WTC11 (cell line): ENCODE results near the gene GGTLC2. TPM values are rescaled to one million over a fixed set of nuclear protein-coding genes. Genes with fewer than 3 reads are reported as not detected.
"Not testable (repeated sequence)": the region's sequence is repeated elsewhere in the genome, so short reads cannot be mapped to it uniquely, and the experiment has no call there.

ENCODE experiments used
- ATAC-seq: fragments of 200-7000 bp; cut with Tn5 transposase; 2 replicates; pipeline ENCODE4 v1.10.0; 2021; ENCODE audit warnings: mild to moderate bottlenecking, moderate library complexity
- CTCF ChIA-PET: fragments of 300-600 bp; sonication (Branson Sonifier 250); formaldehyde crosslinking; loops from one replicate; lab custom pipeline; 2021; ENCODE audit warnings: antibody characterized with exemption; lab: Charles Lee
- POLR2A ChIA-PET: fragments of 350-600 bp; sonication (Branson Sonifier 250); formaldehyde crosslinking; loops from one replicate; lab custom pipeline; 2021; ENCODE audit warnings: antibody characterized with exemption; lab: Charles Lee
- DNase-seq: peaks from one replicate; pipeline ENCODE4 v3.0.0; 2021; ENCODE audit warnings: low spot score
- H3K27ac Mint-ChIP-seq: 2 replicates; pipeline ENCODE4 v1.8.0; 2021; ENCODE audit warnings: mixed read lengths
- H3K27me3 Mint-ChIP-seq: 2 replicates; pipeline ENCODE4 v1.8.0; 2021; ENCODE audit warnings: low read depth, mild to moderate bottlenecking, moderate library complexity, mixed read lengths
- H3K36me3 Mint-ChIP-seq: 2 replicates; pipeline ENCODE4 v1.8.0; 2021; ENCODE audit warnings: mixed read lengths
- H3K4me1 Mint-ChIP-seq: 2 replicates; pipeline ENCODE4 v1.8.0; 2022; ENCODE audit warnings: mixed read lengths
- H3K4me3 Mint-ChIP-seq: 2 replicates; pipeline ENCODE4 v1.8.0; 2021; ENCODE audit warnings: mild to moderate bottlenecking, moderate library complexity, mixed read lengths
- H3K9me3 Mint-ChIP-seq: 2 replicates; pipeline ENCODE4 v1.8.0; 2021; ENCODE audit warnings: mixed read lengths
- CTCF ChIP-seq: fragments of 200-600 bp; IDR thresholded peaks from 2 replicates; pipeline ENCODE4 v1.8.0; 2022; ENCODE audit warnings: antibody characterized with exemption
- total RNA-seq: library from RNA; stranded (reverse); gene quantifications from 3 replicates; pipeline ENCODE4 v1.2.3, GENCODE V29; 2021

GGTLC2 gene
- total RNA-seq, 1 experiment from 2014 or later = not detected

GRCh38 chr22:22647952-22648351 is 3.5 kb downstream of the GGTLC2 start:
- H3K4me3 Mint-ChIP-seq, CTCF ChIA-PET, H3K4me1 Mint-ChIP-seq, H3K9me3 Mint-ChIP-seq, H3K27ac Mint-ChIP-seq, POLR2A ChIA-PET, H3K27me3 Mint-ChIP-seq, ATAC-seq, H3K36me3 Mint-ChIP-seq: not testable (repeated sequence)
- peak; percentile 16 for DNase-seq
- TF ChIP-seq CTCF = peak; percentile 48

DNA sequence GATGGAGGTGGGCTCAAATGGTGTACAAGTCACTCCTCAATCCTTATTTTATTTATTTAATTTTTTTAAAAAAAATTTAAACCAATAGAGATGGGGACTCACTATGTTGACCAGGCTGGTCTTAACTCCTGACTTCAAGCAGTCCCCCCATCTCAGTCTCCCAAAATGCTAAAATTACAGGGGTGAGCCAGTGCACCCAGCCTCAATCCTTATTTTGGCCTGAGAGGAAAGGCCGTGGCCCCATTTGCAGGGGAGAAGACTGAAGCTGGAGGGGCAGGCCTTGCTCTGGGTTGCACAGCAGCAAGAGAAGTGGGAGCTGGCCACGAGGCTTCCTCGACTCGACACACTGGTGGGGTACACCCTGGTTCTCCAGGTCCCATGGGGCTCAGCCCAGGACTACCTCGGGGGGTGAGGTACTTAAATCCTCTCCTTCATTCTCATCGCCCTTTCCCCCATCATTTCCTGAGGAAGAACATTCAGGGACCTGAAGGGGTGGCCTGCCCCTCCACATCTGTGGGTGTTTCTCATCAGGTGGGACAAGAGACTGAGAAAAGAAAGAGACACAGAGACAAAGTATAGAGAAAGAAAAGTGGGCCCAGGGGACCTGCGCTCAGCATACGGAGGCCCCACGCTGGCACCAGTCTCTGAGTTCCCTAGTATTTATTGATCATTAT is 4.6 kb downstream of the GGTLC2 start:
- H3K27me3 Mint-ChIP-seq, POLR2A ChIA-PET, H3K9me3 Mint-ChIP-seq, H3K4me1 Mint-ChIP-seq, DNase-seq, ATAC-seq, CTCF ChIA-PET, H3K36me3 Mint-ChIP-seq, H3K27ac Mint-ChIP-seq, H3K4me3 Mint-ChIP-seq: not testable (repeated sequence)

GRCh38 chr22:22649761-22650160 is 5.3 kb downstream of the GGTLC2 start:
- ATAC-seq, H3K4me1 Mint-ChIP-seq, H3K36me3 Mint-ChIP-seq, POLR2A ChIA-PET, DNase-seq, H3K4me3 Mint-ChIP-seq, H3K27ac Mint-ChIP-seq, H3K9me3 Mint-ChIP-seq, CTCF ChIA-PET: not testable (repeated sequence)
- H3K27me3 Mint-ChIP-seq = peaks cover 12% of the 10 kb centered on the region

DNA sequence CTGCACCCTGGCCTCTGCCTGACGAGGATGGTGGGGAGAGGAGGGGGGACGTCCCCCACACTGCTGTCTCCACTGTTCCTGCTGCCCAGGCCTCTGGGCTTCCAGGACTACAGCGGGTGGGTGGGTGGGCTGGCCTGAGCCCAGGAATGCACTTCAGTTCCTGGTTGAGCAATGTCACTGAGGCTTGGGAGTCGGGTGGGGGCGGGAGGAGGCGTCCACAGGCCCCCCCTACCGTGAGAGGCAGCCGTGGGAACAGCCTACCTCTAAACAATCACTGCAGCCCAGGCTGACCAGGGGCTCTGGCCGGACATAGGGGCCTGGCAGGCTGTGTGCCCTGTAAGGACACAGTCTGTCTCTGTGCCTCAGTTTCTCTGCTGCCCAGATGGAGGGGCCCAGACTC is 6.0 kb downstream of the GGTLC2 start:
- CTCF ChIA-PET, H3K9me3 Mint-ChIP-seq, ATAC-seq, H3K36me3 Mint-ChIP-seq, H3K4me3 Mint-ChIP-seq, H3K27ac Mint-ChIP-seq, H3K4me1 Mint-ChIP-seq, POLR2A ChIA-PET, DNase-seq: not testable (repeated sequence)
- H3K27me3 Mint-ChIP-seq = peaks cover 18% of the 10 kb centered on the region

- not testable (repeated sequence) for H3K4me3 Mint-ChIP-seq
Measured at GRCh38 chr22:22650803-22651515, 6.5 kb downstream of the GGTLC2 start.

DNA sequence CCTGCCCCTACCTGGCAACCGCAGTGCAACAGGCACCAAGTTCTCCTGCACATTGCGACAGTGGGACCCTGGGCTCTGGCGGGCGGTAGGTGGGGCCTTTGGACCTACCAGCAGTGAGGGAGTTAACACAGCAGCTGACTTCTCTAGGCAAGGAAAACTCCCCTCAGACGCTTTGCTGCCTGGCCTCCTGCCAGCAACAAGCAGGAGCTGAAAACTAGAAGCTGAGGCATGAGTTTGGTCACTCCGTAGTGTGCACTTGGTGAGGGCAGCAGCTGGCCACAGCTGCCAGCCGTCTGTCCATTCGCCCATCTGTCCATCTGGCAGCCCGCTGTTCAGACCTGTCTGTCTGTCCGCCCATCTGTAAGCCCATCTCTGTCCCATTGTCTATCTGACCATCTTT is 7.2 kb downstream of the GGTLC2 start:
- H3K27ac Mint-ChIP-seq, H3K9me3 Mint-ChIP-seq, H3K4me1 Mint-ChIP-seq, H3K4me3 Mint-ChIP-seq, POLR2A ChIA-PET, H3K36me3 Mint-ChIP-seq, ATAC-seq, DNase-seq, CTCF ChIA-PET: not testable (repeated sequence)
- H3K27me3 Mint-ChIP-seq = peaks cover 30% of the 10 kb centered on the region

More at GRCh38 chr22:22650803-22651515, 6.5 kb downstream of the GGTLC2 start:
- H3K9me3 Mint-ChIP-seq, H3K36me3 Mint-ChIP-seq, CTCF ChIA-PET, H3K4me1 Mint-ChIP-seq, DNase-seq, ATAC-seq, POLR2A ChIA-PET, H3K27ac Mint-ChIP-seq: not testable (repeated sequence)
- peaks cover 24% of the 10 kb centered on the region for H3K27me3 Mint-ChIP-seq

- POLR2A ChIA-PET, DNase-seq, CTCF ChIA-PET, H3K27ac Mint-ChIP-seq, H3K4me1 Mint-ChIP-seq, H3K9me3 Mint-ChIP-seq, H3K36me3 Mint-ChIP-seq, H3K4me3 Mint-ChIP-seq, ATAC-seq: not testable (repeated sequence)
- peaks cover 35% of the 10 kb centered on the region for H3K27me3 Mint-ChIP-seq
Measured at GRCh38 chr22:22652102-22652501, 7.7 kb downstream of the GGTLC2 start.

DNA sequence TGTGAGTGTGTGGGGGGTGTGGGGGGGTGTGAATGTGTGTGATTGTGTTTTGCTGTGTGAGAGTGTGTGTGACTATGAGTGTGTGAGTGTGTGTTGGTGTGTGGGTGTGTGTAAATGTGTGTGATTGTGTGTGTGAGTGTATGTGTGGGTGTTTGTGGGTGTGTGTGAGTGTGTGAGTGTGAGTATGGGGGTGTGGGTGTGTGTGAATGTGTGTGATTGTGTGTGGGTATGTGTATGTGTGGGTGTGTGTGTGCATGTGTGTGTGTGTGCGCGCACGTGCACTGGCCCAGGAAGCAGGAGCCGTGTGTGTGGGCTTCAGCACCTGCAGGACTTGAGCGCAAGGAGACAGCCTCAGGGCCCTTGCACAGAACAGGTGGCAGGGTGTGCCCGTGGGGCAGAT is 8.2 kb downstream of the GGTLC2 start:
- H3K27me3 Mint-ChIP-seq = peaks cover 40% of the 10 kb centered on the region
- CTCF ChIA-PET, H3K4me1 Mint-ChIP-seq, H3K36me3 Mint-ChIP-seq, POLR2A ChIA-PET, H3K27ac Mint-ChIP-seq, ATAC-seq, H3K4me3 Mint-ChIP-seq, H3K9me3 Mint-ChIP-seq, DNase-seq: not testable (repeated sequence)

- H3K27me3 Mint-ChIP-seq = peaks cover 53% of the 10 kb centered on the region
- DNase-seq, H3K9me3 Mint-ChIP-seq, H3K4me1 Mint-ChIP-seq, ATAC-seq, H3K36me3 Mint-ChIP-seq, H3K27ac Mint-ChIP-seq, H3K4me3 Mint-ChIP-seq: not testable (repeated sequence)
- CTCF ChIA-PET = interaction anchor here (0.6 to 1.4 kb wide), 6 partner anchors 12 to 190 kb away, joined by 3 to 9 read pairs (median 4); no protein-coding TSS in a partner anchor
- POLR2A ChIA-PET = interaction anchor here (0.6 kb wide), 1 partner anchor 276 kb away, joined by 6 read pairs; no protein-coding TSS in a partner anchor
Measured at GRCh38 chr22:22653677-22654381, 9.4 kb downstream of the GGTLC2 start.
